IgD-negative memory B cell (primary cell): Measurements from ENCODE around the gene MMAB. TPM values are rescaled to one million over a fixed set of nuclear protein-coding genes. Genes with fewer than 3 reads are reported as not detected.

Experiments
- H3K27ac Mint-ChIP-seq, 3 donors: one replicate each; pipeline ENCODE4 v1.8.0; 2020 to 2022; ENCODE audit warnings: mild to moderate bottlenecking in 3 of 3, mixed read lengths in 3 of 3, moderate library complexity in 1 of 3
- H3K27me3 Mint-ChIP-seq: one replicate; pipeline ENCODE4 v1.8.0; 2021; ENCODE audit warnings: mixed read lengths
- H3K36me3 Mint-ChIP-seq: one replicate; pipeline ENCODE4 v1.8.0; 2020; ENCODE audit warnings: mild to moderate bottlenecking, mixed read lengths
- H3K4me1 Mint-ChIP-seq, 3 donors: one replicate each; pipeline ENCODE4 v1.8.0; 2020 to 2022; ENCODE audit warnings: mixed read lengths in 3 of 3, mild to moderate bottlenecking in 1 of 3
- H3K4me3 Mint-ChIP-seq, 4 donors: one replicate each; pipeline ENCODE4 v1.8.0; 2020 to 2022; ENCODE audit warnings: mild to moderate bottlenecking in 4 of 4, mixed read lengths in 4 of 4, moderate library complexity in 3 of 4
- H3K9me3 Mint-ChIP-seq, 3 donors: one replicate each; pipeline ENCODE4 v1.8.0; 2020 to 2021; ENCODE audit warnings: mixed read lengths in 3 of 3, mild to moderate bottlenecking in 1 of 3
- polyA plus RNA-seq: library from polyadenylated mRNA; unstranded; fragments of 300-500 nt; fragmentation: Illumina TruSeq; gene quantifications from one replicate; pipeline ENCODE4 v1.2.3, GENCODE V29; 2021

MMAB gene
- polyA plus RNA-seq, 1 donor from 2014 or later, result 21.7 TPM

GRCh38 chr12:109566424-109566823, 6.9 kb downstream of the MMAB start:
- H3K36me3 Mint-ChIP-seq, result peaks cover 10% of the 10 kb centered on the region
- H3K4me3 Mint-ChIP-seq, result no peak overlapping the region
- H3K9me3 Mint-ChIP-seq, result peaks cover 0 to 7% (median 3%) of the 10 kb centered on the region in 3 donors
- peaks cover 0 to 3% (median 0%) of the 10 kb centered on the region in 3 donors for H3K4me1 Mint-ChIP-seq
- H3K27me3 Mint-ChIP-seq, result no peaks in the 10 kb centered on the region
- H3K27ac Mint-ChIP-seq, result no peak overlapping the region

- Mint-ChIP-seq H3K27ac (no peak overlapping the region), H3K27me3 (no peaks in the 10 kb centered on the region), H3K4me1 (no peaks in the 10 kb centered on the region), H3K4me3 (no peak overlapping the region), H3K36me3 (peaks cover 10% of the 10 kb centered on the region), H3K9me3 (peaks cover 0 to 7% (median 3%) of the 10 kb centered on the region in 3 donors)
These were observed 9.7 kb downstream of the MMAB start for GRCh38 chr12:109563291-109564284.

- H3K4me3 Mint-ChIP-seq, result no peak overlapping the region
- H3K9me3 Mint-ChIP-seq, result peaks cover 0 to 7% (median 3%) of the 10 kb centered on the region in 3 donors
- H3K27ac Mint-ChIP-seq, result no peak overlapping the region
- no peaks in the 10 kb centered on the region for H3K27me3 Mint-ChIP-seq
- H3K4me1 Mint-ChIP-seq, result no peaks in the 10 kb centered on the region
- H3K36me3 Mint-ChIP-seq, result peaks cover 10% of the 10 kb centered on the region
These were observed 10.4 kb downstream of the MMAB start for GRCh38 chr12:109562871-109563270.

- peaks cover 0 to 7% (median 3%) of the 10 kb centered on the region in 3 donors for H3K9me3 Mint-ChIP-seq
These were observed 11.6 kb downstream of the MMAB start for GRCh38 chr12:109561711-109562030.

GRCh38 chr12:109560867-109561710, 12.2 kb downstream of the MMAB start:
- Mint-ChIP-seq H3K4me1 (no peaks in the 10 kb centered on the region), H3K4me3 (no peak overlapping the region), H3K36me3 (peaks cover 10% of the 10 kb centered on the region), H3K27me3 (no peaks in the 10 kb centered on the region), H3K27ac (no peak overlapping the region), H3K9me3 (peaks cover 0 to 7% (median 3%) of the 10 kb centered on the region in 3 donors)

More at GRCh38 chr12:109561711-109562030, 11.6 kb downstream of the MMAB start:
- Mint-ChIP-seq H3K36me3 (peaks cover 10% of the 10 kb centered on the region), H3K27me3 (no peaks in the 10 kb centered on the region), H3K27ac (no peak overlapping the region), H3K4me1 (no peaks in the 10 kb centered on the region), H3K4me3 (no peak overlapping the region)

- Mint-ChIP-seq H3K4me3 (no peak overlapping the region), H3K27ac (no peak overlapping the region), H3K27me3 (no peaks in the 10 kb centered on the region), H3K36me3 (peaks cover 10% of the 10 kb centered on the region), H3K9me3 (peaks cover 0 to 7% (median 3%) of the 10 kb centered on the region in 3 donors), H3K4me1 (no peaks in the 10 kb centered on the region)
These were observed 13.7 kb downstream of the MMAB start for GRCh38 chr12:109559601-109560000.

GRCh38 chr12:109559200-109559505, 14.2 kb downstream of the MMAB start:
- no peaks in the 10 kb centered on the region for H3K27me3 Mint-ChIP-seq

GRCh38 chr12:109558374-109559199, 14.7 kb downstream of the MMAB start:
- H3K27ac Mint-ChIP-seq, result no peak overlapping the region
- H3K4me3 Mint-ChIP-seq, result no peak overlapping the region
- no peaks in the 10 kb centered on the region for H3K27me3 Mint-ChIP-seq
- H3K9me3 Mint-ChIP-seq, result peaks cover 0 to 7% (median 3%) of the 10 kb centered on the region in 3 donors
- H3K36me3 Mint-ChIP-seq, result peaks cover 10% of the 10 kb centered on the region
- no peaks in the 10 kb centered on the region for H3K4me1 Mint-ChIP-seq

More at GRCh38 chr12:109559200-109559505, 14.2 kb downstream of the MMAB start:
- no peaks in the 10 kb centered on the region for H3K4me1 Mint-ChIP-seq
- no peak overlapping the region for H3K4me3 Mint-ChIP-seq
- no peak overlapping the region for H3K27ac Mint-ChIP-seq
- H3K36me3 Mint-ChIP-seq, result peaks cover 10% of the 10 kb centered on the region
- peaks cover 0 to 7% (median 3%) of the 10 kb centered on the region in 3 donors for H3K9me3 Mint-ChIP-seq

GRCh38 chr12:109557805-109558204, 15.5 kb downstream of the MMAB start:
- H3K27me3 Mint-ChIP-seq, result no peaks in the 10 kb centered on the region
- no peak overlapping the region for H3K27ac Mint-ChIP-seq
- peaks cover 10% of the 10 kb centered on the region for H3K36me3 Mint-ChIP-seq
- H3K4me3 Mint-ChIP-seq, result no peak overlapping the region
- no peaks in the 10 kb centered on the region for H3K4me1 Mint-ChIP-seq
- H3K9me3 Mint-ChIP-seq, result peaks cover 0 to 7% (median 3%) of the 10 kb centered on the region in 3 donors

- Mint-ChIP-seq H3K27me3 (no peaks in the 10 kb centered on the region), H3K27ac (no peak overlapping the region), H3K9me3 (peaks cover 0 to 4% (median 2%) of the 10 kb centered on the region in 3 donors), H3K4me1 (peaks cover 0 to 3% (median 2%) of the 10 kb centered on the region in 3 donors), H3K4me3 (no peak overlapping the region), H3K36me3 (peaks cover 6% of the 10 kb centered on the region)
These were observed 16.1 kb downstream of the MMAB start for GRCh38 chr12:109557200-109557599.

- Mint-ChIP-seq H3K27me3 (no peaks in the 10 kb centered on the region), H3K9me3 (no peaks in the 10 kb centered on the region), H3K36me3 (no peaks in the 10 kb centered on the region), H3K27ac (no peak overlapping the region), H3K4me3 (no peak overlapping the region), H3K4me1 (peaks cover 0 to 3% (median 2%) of the 10 kb centered on the region in 3 donors)
These were observed 17.6 kb downstream of the MMAB start for GRCh38 chr12:109555431-109556315.

- Mint-ChIP-seq H3K4me1 (peaks cover 0 to 3% (median 2%) of the 10 kb centered on the region in 3 donors), H3K4me3 (no peak overlapping the region), H3K36me3 (no peaks in the 10 kb centered on the region), H3K9me3 (no peaks in the 10 kb centered on the region), H3K27me3 (no peaks in the 10 kb centered on the region), H3K27ac (no peak overlapping the region)
These were observed 18.5 kb downstream of the MMAB start for GRCh38 chr12:109554761-109555160.

GRCh38 chr12:109553906-109554500, 19.3 kb downstream of the MMAB start:
- H3K4me1 Mint-ChIP-seq, result peaks cover 0 to 3% (median 2%) of the 10 kb centered on the region in 3 donors
- no peak overlapping the region for H3K27ac Mint-ChIP-seq
- no peaks in the 10 kb centered on the region for H3K27me3 Mint-ChIP-seq
- H3K4me3 Mint-ChIP-seq, result no peak overlapping the region
- H3K36me3 Mint-ChIP-seq, result no peaks in the 10 kb centered on the region
- H3K9me3 Mint-ChIP-seq, result no peaks in the 10 kb centered on the region
